K562 (cell line): Measurements from ENCODE around the gene TRMU. TPM values are rescaled to one million over a fixed set of nuclear protein-coding genes. Genes with fewer than 3 reads are reported as not detected.

ENCODE experiments used
- ATAC-seq: fragments of 200-7000 bp; cut with Tn5 transposase; 3 replicates; pipeline ENCODE4 v1.9.1; 2020; ENCODE audit warnings: moderate library complexity
- BruUV-seq: library from RNA; stranded (reverse); fragments of 400-500 nt; replicated peaks from 2 replicates; lab custom pipeline; 2021; lab: Mats Ljungman, UMichigan
- CTCF ChIA-PET: fragments of 300-600 bp; formaldehyde crosslinking; extraction: SDS; loops from one replicate; lab custom pipeline; 2021; ENCODE audit warnings: low intra/inter-chr PET ratio; lab: Yijun Ruan, JAX
- POLR2A ChIA-PET: fragments of 300-600, 350-650 bp; sonication (Branson Sonifier 250); formaldehyde crosslinking; extraction: SDS; loops from one replicate; lab custom pipeline; 2021; ENCODE audit warnings: antibody characterized with exemption, inconsistent platforms; lab: Yijun Ruan, JAX
- DNase-seq, 4 experiments: peaks; one replicate each; pipeline versions ENCODE4 v3.0.0 to v3.0.0-alpha.2; 2011 to 2018; ENCODE audit warnings: low spot score in 3 of 4, mixed read lengths in 3 of 4; ENCODE audit errors: extremely low read depth in 1 of 4
- FAIRE-seq: peaks from 2 replicates; lab custom pipeline; 2011; peaks lifted over from hg19 to GRCh38; lab: Jason Lieb, UNC
- H2AFZ ChIP-seq: 2 replicates; pipeline ENCODE4 v1.6.0; 2011; ENCODE audit warnings: low read depth, low read length, control low read depth, inconsistent platforms
- H3K27ac ChIP-seq: fragments of 200-600 bp; 3 replicates; pipeline ENCODE4 v1.8.0; 2011; ENCODE audit warnings: low read depth, mild to moderate bottlenecking, control low read depth, inconsistent platforms, low read length, moderate library complexity, mixed read lengths; ENCODE audit errors: extremely low read depth
- H3K27me3 ChIP-seq, 2 experiments: fragments of 300-600 bp in 1 of 2; 2 replicates in 1 of 2; 3 replicates in 1 of 2; pipeline versions ENCODE4 v1.6.0 to v1.8.0; 2011; ENCODE audit warnings: inconsistent platforms in 2 of 2, low read length in 2 of 2, mild to moderate bottlenecking in 1 of 2, mixed read lengths in 1 of 2, moderate library complexity in 1 of 2; ENCODE audit not compliant: control insufficient read depth in 2 of 2, insufficient read depth in 2 of 2
- H3K36me3 ChIP-seq: fragments of 300-600 bp; 3 replicates; pipeline ENCODE4 v1.8.0; 2011; ENCODE audit warnings: mild to moderate bottlenecking, low read length, inconsistent platforms; ENCODE audit not compliant: control insufficient read depth, insufficient read depth
- H3K4me1 ChIP-seq, 2 experiments: fragments of 200-600 bp in 1 of 2; replicated peaks in 1 of 2; 2 replicates in 1 of 2; 3 replicates in 1 of 2; pipeline versions ENCODE4 v1.5.1 to v1.8.0; 2011; ENCODE audit warnings: inconsistent platforms in 2 of 2, low read length in 2 of 2, mild to moderate bottlenecking in 1 of 2, mixed read lengths in 1 of 2, moderate library complexity in 1 of 2; ENCODE audit not compliant: control insufficient read depth in 2 of 2, insufficient read depth in 2 of 2
- H3K4me2 ChIP-seq: 2 replicates; pipeline ENCODE4 v1.6.1; 2011; ENCODE audit warnings: low read length, control low read depth, inconsistent platforms, mixed read lengths; ENCODE audit not compliant: insufficient read depth
- H3K4me3 ChIP-seq: fragments of 200-600 bp; sonication (generic), shearing (Covaris generic); 2 replicates; pipeline ENCODE4 v1.5.1; 2016; ENCODE audit warnings: control low read depth, inconsistent platforms
- H3K79me2 ChIP-seq: fragments of 200-600 bp; 3 replicates; pipeline ENCODE4 v1.8.0; 2011; ENCODE audit warnings: low read length, inconsistent platforms; ENCODE audit not compliant: control insufficient read depth, insufficient read depth
- H3K9ac ChIP-seq, 2 experiments: 2 replicates each; pipeline versions ENCODE4 v1.6.0 to v1.6.1; 2011; ENCODE audit warnings: low read depth in 2 of 2, low read length in 2 of 2, control low read depth in 1 of 2, inconsistent platforms in 1 of 2, mild to moderate bottlenecking in 1 of 2, mixed read lengths in 1 of 2; ENCODE audit not compliant: insufficient read depth in 1 of 2
- H3K9me1 ChIP-seq: one replicate; pipeline ENCODE4 v1.6.0; 2011; ENCODE audit warnings: inconsistent platforms, mild to moderate bottlenecking, low read length, moderate library complexity; ENCODE audit not compliant: control insufficient read depth, insufficient read depth
- H3K9me3 ChIP-seq: replicated peaks from 2 replicates; pipeline ENCODE4 v1.5.1; 2011; ENCODE audit warnings: low read depth, low read length, inconsistent platforms; ENCODE audit not compliant: control insufficient read depth, insufficient read depth
- H4K20me1 ChIP-seq: replicated peaks from 2 replicates; pipeline ENCODE4 v1.6.1; 2011; ENCODE audit warnings: low read length, inconsistent platforms, mixed read lengths; ENCODE audit not compliant: control insufficient read depth, insufficient read depth
- FOSL1 ChIP-seq: fragments of 200-800 bp; sonication (Bioruptor generic); conservative IDR thresholded peaks from 2 replicates; pipeline ENCODE4 v1.6.1; 2016; ENCODE audit warnings: missing genetic modification characterization, missing compliant biosample characterization
- KDM2B ChIP-seq: fragments of 250-450 bp; sonication (Bioruptor Pico); IDR thresholded peaks from 2 replicates; pipeline ENCODE4 v1.8.0; 2021; ENCODE audit warnings: mild to moderate bottlenecking, moderate library complexity
- POLR2G ChIP-seq: fragments of 200-400 bp; formaldehyde crosslinking; IDR thresholded peaks from 2 replicates; pipeline ENCODE4 v1.6.1; 2017; ENCODE audit warnings: low read depth, mild to moderate bottlenecking, antibody characterized with exemption, low read length, moderate library complexity
- PURB ChIP-seq: sonication (generic); formaldehyde crosslinking; IDR thresholded peaks from 2 replicates; pipeline ENCODE4 v1.9.0; 2021; ENCODE audit warnings: low read depth, mild to moderate bottlenecking, missing genetic modification reagents
- SNRNP70 ChIP-seq: fragments of 200-400 bp; formaldehyde crosslinking; optimal IDR thresholded peaks from 2 replicates; pipeline ENCODE3; 2017; ENCODE audit warnings: low read depth, low read length
- ZNF134 ChIP-seq: fragments of 250-450 bp; sonication (Bioruptor Pico); conservative IDR thresholded peaks from 2 replicates; pipeline ENCODE4 v1.4.0; 2020
- ZNF41 ChIP-seq: fragments of 250-450 bp; sonication (Bioruptor Pico); conservative IDR thresholded peaks from 2 replicates; pipeline ENCODE4 v1.4.0; 2020; ENCODE audit warnings: mild to moderate bottlenecking
- ZNF699 ChIP-seq: fragments of 250-450 bp; sonication (Bioruptor Pico); IDR thresholded peaks from 2 replicates; pipeline ENCODE4 v1.8.0; 2021; ENCODE audit warnings: mild to moderate bottlenecking, moderate library complexity; ENCODE audit not compliant: insufficient replicate concordance
- WGBS: fragments of 100-300 bp; shearing (Covaris generic); methylation state at CpG from one replicate; pipeline ENCODE4 v1.1.6; 2016; ENCODE audit warnings: low coverage, mixed read lengths; ENCODE audit not compliant: insufficient coverage; ENCODE audit errors: missing lambda C conversion rate; 5-methylcytosine and 5-hydroxymethylcytosine counted together
- in situ Hi-C: fragments of 300-500 bp; cut with MboI; formaldehyde crosslinking; loops from 4 replicates; pipeline ENCODE4 v1.15.0; 2018; ENCODE audit warnings: inconsistent platforms, mixed read lengths
- intact Hi-C: fragments of 100-400 bp; cut with micrococcal nuclease; formaldehyde crosslinking; loops from 2 replicates; pipeline ENCODE4 v1.14.2; 2022
- polyA plus RNA-seq, 8 experiments: library from polyadenylated mRNA; depleted of rRNA in 4 of 8; stranded (reverse) in 5 of 8; unstranded in 3 of 8; fragments of >200 nt; fragmentation: Nextera tagmentation in 2 of 8; fragmentation: Illumina TruSeq in 1 of 8; extraction: Ambion mirVana in 2 of 8; extraction: Trizol in 1 of 8; gene quantifications; 2 replicates each; pipeline versions ENCODE4 v1.2.1 to v1.2.3, GENCODE V29; 2011 to 2014; ENCODE audit warnings: inconsistent platforms in 1 of 8, missing spikeins in 1 of 8
- total RNA-seq, 7 experiments: library from RNA; depleted of rRNA in 6 of 7; stranded (reverse); fragments of >200 nt in 6 of 7; fragmentation: Illumina TruSeq in 2 of 7; extraction: Trizol in 2 of 7; gene quantifications; 2 replicates each; pipeline versions ENCODE4 v1.2.1 to v1.2.3, GENCODE V29; 2011 to 2021; ENCODE audit warnings: low replicate concordance in 1 of 7
- TF ChIP-seq, protein P1 (sequence below): IDR thresholded peaks from 2 replicates; pipeline ENCODE4 v1.6.1; 2014; ENCODE audit warnings: antibody characterized with exemption

The TRMU gene
- total and polyA plus RNA-seq, 9 of the 15 experiments (the other 6 are each of a cell fraction or from before 2014, with no cell fraction given) = 2.3 to 49.9 (median 35.3) TPM

DNA sequence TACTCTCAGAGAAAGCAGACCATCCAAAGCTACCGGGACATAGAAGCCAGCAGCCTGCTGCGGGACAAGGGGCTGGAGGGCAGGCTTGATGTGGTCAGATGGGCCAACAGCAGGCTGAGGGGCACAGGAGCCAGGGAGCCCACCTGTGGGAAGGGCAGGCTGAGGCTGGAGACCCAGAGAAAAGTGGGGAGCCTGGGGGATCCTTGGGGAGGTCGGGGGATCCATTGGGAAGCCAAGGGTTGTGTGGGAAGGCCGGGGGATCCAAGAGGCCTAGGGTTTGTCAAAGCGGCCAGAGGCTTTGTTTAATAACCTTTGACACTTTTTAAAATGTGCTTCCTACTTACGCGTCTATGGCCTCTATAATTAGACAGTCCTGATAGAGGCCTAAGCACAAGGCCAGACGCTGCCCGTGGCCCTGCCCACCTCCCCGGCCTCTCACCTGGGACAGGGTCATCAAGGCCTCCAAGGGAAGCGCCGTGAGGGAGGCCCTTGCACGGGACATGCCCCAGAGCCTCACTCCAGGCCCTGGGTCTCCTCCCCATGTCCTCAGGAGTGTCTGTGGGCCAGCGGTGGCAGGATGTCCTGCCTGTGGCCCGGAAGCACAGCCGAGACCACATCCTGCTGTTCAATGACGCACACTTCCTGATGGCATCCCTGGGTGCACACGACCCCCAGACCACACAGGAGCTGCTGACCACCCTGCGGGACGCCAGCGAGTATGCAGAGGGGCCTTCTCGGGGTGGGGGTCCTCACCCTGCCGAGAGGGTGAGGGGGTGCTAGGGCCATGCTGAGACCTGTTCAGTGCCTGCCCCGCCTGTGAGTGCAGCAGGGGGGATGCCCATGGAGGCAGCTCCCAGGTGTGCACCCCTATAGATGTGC is 47.4 kb upstream of the TRMU start:
- H3K36me3 ChIP-seq = peaks cover 38% of the 10 kb centered on the region
- no TSS peak for BruUV-seq
- in situ Hi-C loops = no loop called here
- ChIA-PET POLR2A (interaction anchor here (0.7 to 0.8 kb wide), 2 partner anchors 10 to 20 kb away, joined by 3 to 4 read pairs; no protein-coding TSS in a partner anchor), CTCF (no interaction called here)
- no peak for ATAC-seq
- 86% methylated on average over 20 of the region's 24 CpGs for WGBS
- intact Hi-C loops = no loop called here
- no peak for TF ChIP-seq ZNF134 (CRISPR knock-in tag)
- peak; percentile 53 for TF ChIP-seq POLR2G
- no peaks in the 10 kb centered on the region for H3K9me1 ChIP-seq
- no peak overlapping the region for H2AFZ ChIP-seq
- no peak overlapping the region; a peak in 1 of 4 replicates for H3K9ac ChIP-seq
- peaks cover 0 to 19% of the 10 kb centered on the region in 2 experiments; a peak in 1 of 5 replicates for H3K4me1 ChIP-seq
- no peak overlapping the region for H3K4me2 ChIP-seq
- H4K20me1 ChIP-seq = no peaks in the 10 kb centered on the region
- H3K27ac ChIP-seq = no peak overlapping the region
- FAIRE-seq = no peak
- no peaks in the 10 kb centered on the region for H3K9me3 ChIP-seq
- no peak overlapping the region for H3K4me3 ChIP-seq
- no peaks in the 10 kb centered on the region for H3K79me2 ChIP-seq
- DNase-seq = no peak
- H3K27me3 ChIP-seq = no peaks in the 10 kb centered on the region

DNA sequence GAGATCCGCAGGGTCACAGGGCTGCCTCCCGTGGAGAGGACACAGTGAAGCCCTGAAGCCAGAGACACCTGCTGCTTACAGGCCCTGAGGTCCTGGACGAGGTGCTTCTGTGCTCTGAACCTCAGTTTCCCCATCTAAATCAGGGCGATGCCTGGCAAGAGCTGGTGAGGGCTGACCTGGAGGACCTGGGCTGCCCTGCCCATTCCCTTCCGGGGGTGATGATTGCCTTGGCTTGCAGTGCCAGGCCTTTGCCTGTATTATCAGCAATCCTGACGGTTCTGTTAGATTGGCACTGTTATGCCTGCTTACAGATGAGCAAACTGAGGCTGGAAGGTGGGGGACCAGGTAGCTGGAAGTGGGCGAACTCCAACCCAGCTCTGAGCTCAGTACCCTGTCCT is 46.7 kb upstream of the TRMU start:
- ChIA-PET CTCF (no interaction called here), POLR2A (interaction anchor here (0.8 kb wide), 1 partner anchor 20 kb away, joined by 4 read pairs; no protein-coding TSS in a partner anchor)
- no peak for FAIRE-seq
- Histone ChIP-seq H3K9ac (peak overlapping the region in 1 of 2 experiments; percentile 35; a peak in 1 of 4 replicates), H3K27ac (no peak overlapping the region), H3K4me2 (no peak overlapping the region), H3K27me3 (no peaks in the 10 kb centered on the region), H2AFZ (no peak overlapping the region), H3K4me1 (peaks cover 0 to 19% of the 10 kb centered on the region in 2 experiments; a peak in 2 of 5 replicates), H3K36me3 (peaks cover 34% of the 10 kb centered on the region), H3K79me2 (no peaks in the 10 kb centered on the region), H4K20me1 (no peaks in the 10 kb centered on the region), H3K9me3 (no peaks in the 10 kb centered on the region), H3K9me1 (no peaks in the 10 kb centered on the region), H3K4me3 (no peak overlapping the region)
- ATAC-seq = no peak
- WGBS = 88% methylated on average over 6 of the region's 7 CpGs
- BruUV-seq = no TSS peak
- DNase-seq = no peak
- in situ Hi-C loops (no loop called here), intact Hi-C loops (no loop called here)
- TF ChIP-seq PURB (CRISPR knock-in tag) (no peak), FOSL1 (tag) (no peak), SNRNP70 (no peak), ZNF41 (CRISPR knock-in tag) (no peak), ZNF699 (CRISPR knock-in tag) (no peak), KDM2B (CRISPR knock-in tag) (no peak)
- TF ChIP-seq, protein P1, sequence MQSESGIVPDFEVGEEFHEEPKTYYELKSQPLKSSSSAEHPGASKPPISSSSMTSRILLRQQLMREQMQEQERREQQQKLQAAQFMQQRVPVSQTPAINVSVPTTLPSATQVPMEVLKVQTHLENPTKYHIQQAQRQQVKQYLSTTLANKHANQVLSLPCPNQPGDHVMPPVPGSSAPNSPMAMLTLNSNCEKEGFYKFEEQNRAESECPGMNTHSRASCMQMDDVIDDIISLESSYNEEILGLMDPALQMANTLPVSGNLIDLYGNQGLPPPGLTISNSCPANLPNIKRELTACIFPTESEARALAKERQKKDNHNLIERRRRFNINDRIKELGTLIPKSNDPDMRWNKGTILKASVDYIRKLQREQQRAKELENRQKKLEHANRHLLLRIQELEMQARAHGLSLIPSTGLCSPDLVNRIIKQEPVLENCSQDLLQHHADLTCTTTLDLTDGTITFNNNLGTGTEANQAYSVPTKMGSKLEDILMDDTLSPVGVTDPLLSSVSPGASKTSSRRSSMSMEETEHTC = no peak
